Fibroblast of upper back skin (primary cell): ENCODE measurements around the gene SKI.

ENCODE experiments used
- DNase-seq: peaks from one replicate; pipeline ENCODE4 v3.0.0-alpha.2; 2013

SKI gene

DNA sequence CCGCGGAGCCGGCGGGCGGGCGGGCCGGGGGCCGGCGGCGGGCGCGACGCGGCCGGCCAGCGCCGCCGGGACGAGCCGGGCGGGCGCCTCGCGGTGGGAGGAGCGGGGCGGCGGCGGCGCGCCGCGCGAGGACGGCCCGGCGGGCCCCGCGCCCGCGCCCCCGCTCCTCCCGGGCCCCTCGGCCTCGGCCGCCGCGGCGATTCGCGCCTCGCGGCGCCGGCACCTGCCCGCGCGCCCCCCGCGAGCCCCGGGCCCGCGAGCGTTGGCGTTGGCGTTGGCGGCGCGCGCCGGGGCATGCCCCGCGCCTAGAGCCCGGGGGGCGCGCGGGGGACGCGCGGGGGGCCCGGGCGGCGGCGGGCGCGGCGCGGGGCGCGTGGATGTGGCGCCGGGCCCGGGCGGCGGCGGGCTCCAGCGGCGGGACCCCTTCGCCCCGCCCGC, at the start of gene SKI:
TSS of gene SKI (plus strand) at position 163 of the 438 bp plus-strand sequence. CDS start 448 bp downstream, outside the sequence.
- no peak for DNase-seq

GRCh38 chr1:2178875-2179274, 49.2 kb upstream of the SKI start:
- DNase-seq: no peak

GRCh38 chr1:2179283-2180013, 48.7 kb upstream of the SKI start:
- DNase-seq: no peak

DNA sequence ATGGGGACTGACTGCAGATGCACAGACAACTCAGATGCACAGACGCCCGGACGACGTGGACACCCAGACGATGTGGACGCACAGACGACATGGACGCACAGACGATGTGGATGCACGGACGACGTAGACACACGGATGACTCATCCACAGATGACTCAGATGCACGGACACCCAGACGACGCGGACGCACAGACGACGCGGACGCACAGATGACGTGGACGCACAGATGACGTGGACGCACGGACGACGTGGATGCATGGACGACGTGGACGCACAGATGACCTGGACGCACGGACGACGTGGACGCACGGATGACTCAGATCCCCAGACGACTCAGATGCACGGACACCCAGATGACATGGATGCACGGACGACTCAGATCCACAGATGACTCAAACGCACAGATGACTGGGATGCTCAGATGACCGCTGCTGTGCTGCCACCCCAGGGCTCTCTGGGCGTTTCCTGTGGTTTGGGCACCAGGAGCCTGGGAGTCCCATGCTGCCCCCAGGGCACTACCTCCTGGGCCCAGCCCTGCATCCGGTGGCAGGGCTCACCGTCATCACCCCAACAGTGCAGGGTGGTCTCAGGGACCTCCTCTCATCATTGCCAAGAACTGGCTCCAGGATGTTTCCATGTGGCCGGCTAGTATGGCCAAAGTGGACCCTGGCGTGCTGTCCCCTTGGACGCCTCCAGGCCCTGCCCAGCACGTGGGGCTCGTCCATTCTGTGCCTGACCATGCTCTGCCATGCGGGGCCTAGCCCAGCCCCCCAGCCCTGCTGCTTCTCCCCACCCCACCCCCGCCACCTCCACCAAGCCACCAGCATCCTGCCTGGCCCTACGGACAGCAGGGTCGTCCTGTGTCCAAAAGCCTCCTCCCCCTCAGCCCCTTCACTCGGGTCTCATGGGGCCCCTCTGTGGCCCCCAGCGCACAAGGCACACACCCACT, 47.5 kb upstream of the SKI start:
- no peak for DNase-seq

GRCh38 chr1:2181271-2181670, 46.8 kb upstream of the SKI start:
- DNase-seq: no peak

GRCh38 chr1:2181752-2182151, 46.4 kb upstream of the SKI start:
- no peak for DNase-seq

- DNase-seq: no peak
Measured at GRCh38 chr1:2182376-2182775, 45.7 kb upstream of the SKI start.

DNA sequence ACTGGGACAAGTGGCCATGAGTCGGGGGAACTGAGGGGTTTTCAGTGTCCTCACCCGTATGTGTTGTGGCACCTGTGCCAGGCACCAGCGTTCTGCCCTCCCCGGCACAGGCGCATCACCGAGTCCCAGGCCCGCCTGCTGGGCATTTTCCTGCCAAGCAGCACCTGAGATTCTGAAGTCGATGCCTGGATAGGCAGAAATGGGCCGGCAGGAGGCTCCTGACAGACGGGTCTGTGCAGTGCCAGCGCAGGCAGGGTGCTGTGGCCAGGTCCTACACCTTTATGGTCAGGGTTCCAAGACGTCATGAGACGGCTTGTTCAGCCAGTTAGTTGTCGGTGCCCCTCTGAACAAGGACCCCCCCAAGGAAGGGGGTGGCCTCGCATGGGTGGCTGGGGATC, 44.2 kb upstream of the SKI start:
- no peak for DNase-seq

GRCh38 chr1:2184531-2184930, 43.6 kb upstream of the SKI start:
- DNase-seq: no peak

DNA sequence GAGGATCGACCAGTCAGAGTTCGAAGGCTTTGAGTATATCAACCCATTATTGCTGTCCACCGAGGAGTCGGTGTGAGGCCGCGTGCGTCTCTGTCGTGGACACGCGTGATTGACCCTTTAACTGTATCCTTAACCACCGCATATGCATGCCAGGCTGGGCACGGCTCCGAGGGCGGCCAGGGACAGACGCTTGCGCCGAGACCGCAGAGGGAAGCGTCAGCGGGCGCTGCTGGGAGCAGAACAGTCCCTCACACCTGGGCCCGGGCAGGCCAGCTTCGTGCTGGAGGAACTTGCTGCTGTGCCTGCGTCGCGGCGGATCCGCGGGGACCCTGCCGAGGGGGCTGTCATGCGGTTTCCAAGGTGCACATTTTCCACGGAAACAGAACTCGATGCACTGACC, 43.2 kb upstream of the SKI start:
- no peak for DNase-seq

GRCh38 chr1:2185880-2186855, 42.0 kb upstream of the SKI start:
- DNase-seq: no peak

- no peak for DNase-seq
Measured at GRCh38 chr1:2186901-2187300, 41.2 kb upstream of the SKI start.

- DNase-seq: no peak
Measured at GRCh38 chr1:2187619-2188018, 40.5 kb upstream of the SKI start.

DNA sequence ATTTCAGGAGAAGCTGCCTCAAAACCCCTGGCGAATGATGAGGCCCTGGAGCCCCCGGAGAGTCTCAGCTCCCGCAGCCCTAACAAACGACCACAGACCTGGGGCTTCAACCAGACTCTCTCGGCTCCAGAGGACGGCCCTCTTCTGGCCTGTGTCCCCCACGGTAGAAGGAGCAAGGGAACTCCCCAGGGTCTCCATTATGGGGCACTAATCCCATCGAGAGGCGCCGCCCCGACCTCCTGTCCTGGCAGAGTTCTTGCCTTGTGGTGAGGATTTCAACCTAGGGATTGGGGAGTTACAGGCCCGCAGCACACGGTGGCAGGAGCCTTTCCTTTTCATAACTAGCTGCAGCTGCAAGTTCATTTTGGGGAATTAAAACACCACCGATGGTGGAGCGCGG, 39.8 kb upstream of the SKI start:
- no peak for DNase-seq

GRCh38 chr1:2189459-2190425, 38.4 kb upstream of the SKI start:
- peak; percentile 95 for DNase-seq

- no peak for DNase-seq
Measured at GRCh38 chr1:2190491-2190976, 37.6 kb upstream of the SKI start.

GRCh38 chr1:2192031-2192995, 35.8 kb upstream of the SKI start:
- peak; percentile 58 for DNase-seq

DNA sequence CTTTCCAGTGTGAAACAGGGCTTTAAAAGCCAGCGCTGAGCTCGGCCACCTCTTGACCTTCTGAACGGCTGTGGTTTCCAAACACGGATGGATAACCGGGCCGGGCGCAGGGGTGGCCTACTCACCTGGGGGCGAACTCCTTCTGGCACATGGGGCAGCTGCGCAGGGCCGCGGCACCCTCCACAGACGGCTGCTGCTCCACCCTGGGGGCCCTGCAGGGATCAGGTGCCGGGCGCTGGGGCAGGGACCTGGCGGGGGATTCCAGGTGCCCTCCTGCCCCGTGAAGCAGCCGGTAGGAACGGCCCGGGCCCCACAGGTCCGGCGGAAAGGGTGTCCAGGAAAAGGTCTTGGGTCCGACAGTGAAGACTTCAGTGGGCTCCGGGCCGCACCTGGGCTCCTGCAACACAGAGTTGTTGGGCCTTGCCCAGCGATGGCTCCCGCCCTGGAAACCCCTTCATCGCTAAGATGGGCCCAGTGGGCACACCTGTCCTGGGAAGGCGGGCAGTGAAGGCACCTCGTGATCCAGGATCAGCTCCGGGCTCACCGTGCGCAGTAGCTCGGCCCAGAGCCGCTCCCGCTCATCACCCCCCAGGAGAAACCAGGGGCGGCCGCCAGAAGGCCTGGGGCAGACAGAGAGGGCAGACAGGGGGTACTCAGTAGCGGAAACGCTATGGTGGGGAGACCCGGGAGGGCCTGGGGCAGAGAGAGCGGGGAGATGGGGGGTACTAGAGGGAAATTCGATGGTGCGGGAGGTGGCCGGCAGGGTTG, 34.4 kb upstream of the SKI start:
- DNase-seq: no peak

DNA sequence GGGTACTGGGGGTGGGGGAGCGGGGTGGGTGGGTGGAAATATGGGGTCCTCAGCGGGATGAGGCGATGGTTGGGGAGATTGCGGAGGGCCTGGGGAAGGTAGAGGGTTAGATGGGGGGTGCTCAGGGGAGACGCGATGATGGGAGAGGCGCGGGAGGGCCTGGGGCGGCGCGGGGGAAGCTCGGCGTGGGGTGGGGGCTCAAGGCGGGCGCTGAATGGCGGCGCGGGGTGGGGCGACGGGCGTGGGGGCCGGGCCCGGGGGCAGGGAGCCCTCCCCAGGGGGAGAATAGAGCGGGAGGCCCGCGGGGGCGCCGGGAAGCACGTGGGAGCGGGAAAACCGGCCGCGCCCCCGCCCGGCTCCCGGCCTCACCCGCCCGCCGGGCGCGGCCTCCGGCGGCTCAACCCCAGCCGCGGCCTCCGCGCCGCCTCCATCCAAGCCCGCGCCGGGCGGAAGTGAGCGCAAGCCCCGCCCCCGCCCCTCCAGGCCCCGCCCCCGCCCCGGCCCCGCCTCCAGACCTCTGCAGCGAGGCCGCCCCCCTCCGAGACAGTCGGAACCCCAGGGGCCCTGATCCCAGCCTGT, 33.7 kb upstream of the SKI start, which contains the start of gene FAAP20:
TSS of gene FAAP20 (minus strand) at position 454 of the 579 bp plus-strand sequence. CDS start at position 431, 23 bp downstream.
- peak; percentile 68 for DNase-seq
